ENCODE results near the gene DTNA. TPM values are rescaled to one million over a fixed set of nuclear protein-coding genes. Genes with fewer than 3 reads are reported as not detected.

Gene DTNA
- total RNA-seq, 2 donors from 2014 or later = 41.0 to 78.4 TPM

DNA sequence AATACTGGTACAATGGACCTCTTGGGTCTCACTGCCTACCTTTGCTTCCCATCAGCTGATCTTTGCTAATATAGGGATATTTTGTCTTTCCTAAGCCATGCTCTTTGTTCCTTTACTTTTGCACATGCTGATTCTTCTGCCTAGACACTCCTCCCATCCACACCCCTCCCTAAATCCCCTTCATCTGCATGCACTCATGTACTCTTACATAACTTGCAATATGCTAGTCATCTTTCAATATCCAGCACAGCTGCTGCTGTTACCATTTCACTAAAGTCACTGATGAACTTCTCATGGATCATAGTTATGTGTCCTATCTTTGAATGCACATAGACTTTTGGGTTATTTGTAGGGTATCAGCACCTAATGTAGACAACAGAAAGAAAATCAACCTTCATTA lies 18.5 kb upstream of the DTNA start:
- no peak overlapping the region for H3K27ac ChIP-seq
- TF ChIP-seq, protein P1, sequence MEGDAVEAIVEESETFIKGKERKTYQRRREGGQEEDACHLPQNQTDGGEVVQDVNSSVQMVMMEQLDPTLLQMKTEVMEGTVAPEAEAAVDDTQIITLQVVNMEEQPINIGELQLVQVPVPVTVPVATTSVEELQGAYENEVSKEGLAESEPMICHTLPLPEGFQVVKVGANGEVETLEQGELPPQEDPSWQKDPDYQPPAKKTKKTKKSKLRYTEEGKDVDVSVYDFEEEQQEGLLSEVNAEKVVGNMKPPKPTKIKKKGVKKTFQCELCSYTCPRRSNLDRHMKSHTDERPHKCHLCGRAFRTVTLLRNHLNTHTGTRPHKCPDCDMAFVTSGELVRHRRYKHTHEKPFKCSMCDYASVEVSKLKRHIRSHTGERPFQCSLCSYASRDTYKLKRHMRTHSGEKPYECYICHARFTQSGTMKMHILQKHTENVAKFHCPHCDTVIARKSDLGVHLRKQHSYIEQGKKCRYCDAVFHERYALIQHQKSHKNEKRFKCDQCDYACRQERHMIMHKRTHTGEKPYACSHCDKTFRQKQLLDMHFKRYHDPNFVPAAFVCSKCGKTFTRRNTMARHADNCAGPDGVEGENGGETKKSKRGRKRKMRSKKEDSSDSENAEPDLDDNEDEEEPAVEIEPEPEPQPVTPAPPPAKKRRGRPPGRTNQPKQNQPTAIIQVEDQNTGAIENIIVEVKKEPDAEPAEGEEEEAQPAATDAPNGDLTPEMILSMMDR (IDR thresholded peaks at IDR 0.05) = no peak
- ATAC-seq (ENCODE audit: insufficient number of reproducible peaks, low FRiP score, low read depth) (no peak), DNase-seq (ENCODE audit: low spot score) (no peak)
- no peaks in the 10 kb centered on the region for H3K36me3 ChIP-seq
- H3K27me3 ChIP-seq (replicated peaks; ENCODE audit: insufficient read depth) = no peaks in the 10 kb centered on the region
- no peak overlapping the region for H3K4me3 ChIP-seq
- H3K9me3 ChIP-seq = no peaks in the 10 kb centered on the region
- H3K4me1 ChIP-seq (ENCODE audit: control insufficient read depth in 1 of 2, low read depth in 2 of 2) = peaks cover 0 to 10% of the 10 kb centered on the region in 2 donors

DNA sequence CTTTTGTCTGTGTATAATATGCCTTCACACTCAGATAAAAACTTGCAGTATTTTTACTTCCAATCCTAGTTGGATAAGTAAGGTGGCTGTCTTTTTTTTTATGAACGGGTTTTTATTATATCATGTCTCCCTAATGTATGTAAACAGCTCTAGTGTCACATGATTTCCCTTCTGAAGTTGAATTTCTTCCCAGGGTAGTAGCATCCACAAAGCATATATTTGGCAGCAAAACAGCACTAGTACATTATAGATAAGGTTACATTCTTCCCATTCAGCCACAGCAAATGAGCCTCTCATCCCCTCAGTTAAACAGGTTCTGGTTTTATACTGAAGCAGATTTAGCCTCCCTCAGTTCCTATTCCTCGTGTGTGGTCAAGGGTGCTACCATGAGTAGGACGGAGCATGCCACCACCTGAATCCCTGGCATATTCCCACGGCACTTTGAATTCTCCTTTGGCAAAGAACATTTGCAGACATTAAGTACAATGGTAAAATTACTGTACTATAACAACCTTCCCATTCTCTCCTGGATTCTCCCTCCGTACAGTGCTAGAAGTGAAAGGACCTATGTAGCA lies 15.4 kb upstream of the DTNA start:
- H3K27ac ChIP-seq = no peak overlapping the region
- H3K36me3 ChIP-seq = no peaks in the 10 kb centered on the region
- TF ChIP-seq, protein P1 (IDR thresholded peaks at IDR 0.05) = no peak
- ATAC-seq (ENCODE audit: insufficient number of reproducible peaks, low FRiP score, low read depth) = no peak
- H3K4me3 ChIP-seq = no peak overlapping the region
- H3K27me3 ChIP-seq (replicated peaks; ENCODE audit: insufficient read depth) = no peaks in the 10 kb centered on the region
- no peak for DNase-seq (ENCODE audit: low spot score)
- peaks cover 0 to 10% of the 10 kb centered on the region in 2 donors for H3K4me1 ChIP-seq (ENCODE audit: control insufficient read depth in 1 of 2, low read depth in 2 of 2)
- no peaks in the 10 kb centered on the region for H3K9me3 ChIP-seq

DNA sequence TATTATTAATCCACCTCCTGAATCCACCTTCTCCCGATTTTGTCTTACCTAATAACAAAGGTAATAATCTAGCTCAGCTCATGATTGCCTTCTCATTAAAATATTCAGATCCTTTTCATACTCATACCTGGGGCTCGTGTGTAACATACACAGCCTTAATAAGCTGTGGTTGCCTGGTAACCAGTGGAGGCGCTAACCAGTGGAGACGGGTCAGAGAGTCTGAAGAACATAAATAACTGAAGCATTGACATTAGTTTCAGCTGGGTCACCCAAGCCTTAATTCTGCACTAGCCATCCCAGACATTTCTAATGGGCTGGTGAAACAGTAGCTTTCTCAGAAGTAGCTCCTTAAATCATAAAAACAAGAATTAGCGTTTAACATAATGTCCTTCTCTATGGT lies 14.8 kb upstream of the DTNA start:
- no peaks in the 10 kb centered on the region for H3K36me3 ChIP-seq
- no peak overlapping the region for H3K4me3 ChIP-seq
- ATAC-seq (ENCODE audit: insufficient number of reproducible peaks, low FRiP score, low read depth) (no peak), DNase-seq (ENCODE audit: low spot score) (no peak)
- no peaks in the 10 kb centered on the region for H3K27me3 ChIP-seq (replicated peaks; ENCODE audit: insufficient read depth)
- H3K27ac ChIP-seq = no peak overlapping the region
- TF ChIP-seq, protein P1 (IDR thresholded peaks at IDR 0.05) = no peak
- peaks cover 0 to 10% of the 10 kb centered on the region in 2 donors for H3K4me1 ChIP-seq (ENCODE audit: control insufficient read depth in 1 of 2, low read depth in 2 of 2)
- H3K9me3 ChIP-seq = no peaks in the 10 kb centered on the region

DNA sequence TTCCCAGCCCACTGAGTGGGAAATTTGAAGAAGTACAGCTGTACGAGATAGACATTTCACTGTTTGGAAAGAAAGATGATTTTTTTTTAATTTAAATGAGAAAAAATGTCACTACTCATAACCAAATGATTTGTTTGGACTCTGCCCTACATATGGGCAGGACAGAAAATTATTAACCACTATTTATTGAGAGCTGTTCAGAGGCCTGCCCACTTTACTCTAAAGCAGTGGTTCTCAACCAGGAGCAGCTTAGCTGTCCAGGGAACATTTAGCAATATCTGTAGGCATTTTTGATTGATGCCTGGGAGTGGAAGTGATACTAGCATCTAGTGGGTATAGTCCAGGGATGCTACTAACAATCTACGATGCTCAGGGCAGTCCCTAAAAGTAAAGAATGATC lies 13.4 kb upstream of the DTNA start:
- ATAC-seq (ENCODE audit: insufficient number of reproducible peaks, low FRiP score, low read depth) (no peak), DNase-seq (ENCODE audit: low spot score) (no peak)
- Histone ChIP-seq H3K4me3 (no peak overlapping the region), H3K9me3 (no peaks in the 10 kb centered on the region), H3K4me1 (ENCODE audit: control insufficient read depth in 1 of 2, low read depth in 2 of 2) (peaks cover 0 to 21% of the 10 kb centered on the region in 2 donors), H3K36me3 (no peaks in the 10 kb centered on the region), H3K27me3 (replicated peaks; ENCODE audit: insufficient read depth) (no peaks in the 10 kb centered on the region), H3K27ac (no peak overlapping the region)
- TF ChIP-seq, protein P1 (IDR thresholded peaks at IDR 0.05) = no peak

DNA sequence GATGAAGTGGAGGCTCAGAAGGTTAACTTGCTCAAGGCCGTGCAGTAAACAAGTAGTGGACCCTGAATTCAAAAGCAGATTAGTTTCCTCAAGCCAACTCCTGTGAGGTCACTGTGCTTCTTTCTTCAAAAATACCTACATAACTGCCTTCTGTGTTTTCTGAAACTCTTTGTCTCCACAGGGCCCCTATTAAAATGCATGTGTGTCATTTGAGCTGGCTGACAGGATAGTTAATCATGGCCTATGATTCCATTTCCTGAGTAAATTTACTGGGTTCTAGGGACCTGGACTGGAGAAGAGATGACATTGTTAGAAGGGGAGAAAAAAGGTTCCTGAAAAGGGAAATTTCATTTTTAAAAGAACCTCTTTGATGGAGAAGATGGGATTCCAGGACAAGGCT lies 12.9 kb upstream of the DTNA start:
- Histone ChIP-seq H3K9me3 (no peaks in the 10 kb centered on the region), H3K4me3 (no peak overlapping the region), H3K4me1 (ENCODE audit: control insufficient read depth in 1 of 2, low read depth in 2 of 2) (peaks cover 0 to 16% of the 10 kb centered on the region in 2 donors), H3K27me3 (replicated peaks; ENCODE audit: insufficient read depth) (no peaks in the 10 kb centered on the region), H3K27ac (no peak overlapping the region), H3K36me3 (no peaks in the 10 kb centered on the region)
- TF ChIP-seq, protein P1 (IDR thresholded peaks at IDR 0.05) = no peak
- DNase-seq (ENCODE audit: low spot score) (no peak), ATAC-seq (ENCODE audit: insufficient number of reproducible peaks, low FRiP score, low read depth) (no peak)
